T-helper 1 cell treated with Interleukin-12 subunit alpha and Interleukin-12 subunit beta and Interleukin-4 antibody, amounts not matched to agents 30 μg/mL and 1 μg/mL, for 36 hours (primary cell): ENCODE measurements around the gene RAPH1.
"Not testable (repeated sequence)": the region's sequence is repeated elsewhere in the genome, so short reads cannot be mapped to it uniquely, and the experiment has no call there.

Source experiments
- H3K27ac Mint-ChIP-seq: one replicate; pipeline ENCODE4 v1.8.0; 2021; ENCODE audit warnings: mild to moderate bottlenecking, mixed read lengths
- H3K27me3 Mint-ChIP-seq: one replicate; pipeline ENCODE4 v1.8.0; 2021; ENCODE audit warnings: low read depth, mixed read lengths
- H3K36me3 Mint-ChIP-seq: one replicate; pipeline ENCODE4 v1.8.0; 2021; ENCODE audit warnings: low read depth, mixed read lengths
- H3K4me1 Mint-ChIP-seq: one replicate; pipeline ENCODE4 v1.8.0; 2021; ENCODE audit warnings: low read depth, mixed read lengths
- H3K4me3 Mint-ChIP-seq: one replicate; pipeline ENCODE4 v1.8.0; 2021; ENCODE audit warnings: mild to moderate bottlenecking, moderate library complexity, mixed read lengths
- H3K9me3 Mint-ChIP-seq: one replicate; pipeline ENCODE4 v1.8.0; 2021; ENCODE audit warnings: mixed read lengths

Gene RAPH1

GRCh38 chr2:203535784-203536585 is 884 bp upstream of the RAPH1 start:
- peaks cover 20% of the 10 kb centered on the region for H3K9me3 Mint-ChIP-seq
- peak overlapping the region; percentile 59 for H3K27ac Mint-ChIP-seq
- H3K4me3 Mint-ChIP-seq, result peak overlapping the region; percentile 88
- H3K4me1 Mint-ChIP-seq, result peaks cover 15% of the 10 kb centered on the region
- peaks cover 6% of the 10 kb centered on the region for H3K36me3 Mint-ChIP-seq
- peaks cover 63% of the 10 kb centered on the region for H3K27me3 Mint-ChIP-seq

- peaks cover 6% of the 10 kb centered on the region for H3K36me3 Mint-ChIP-seq
- peak overlapping the region; percentile 64 for H3K4me3 Mint-ChIP-seq
- H3K27ac Mint-ChIP-seq, result no peak overlapping the region
- peaks cover 20% of the 10 kb centered on the region for H3K9me3 Mint-ChIP-seq
- H3K4me1 Mint-ChIP-seq, result peaks cover 15% of the 10 kb centered on the region
- peaks cover 66% of the 10 kb centered on the region for H3K27me3 Mint-ChIP-seq
Observed at GRCh38 chr2:203534621-203535077, 452 bp downstream of the RAPH1 start.

- peak overlapping the region; percentile 64 for H3K4me3 Mint-ChIP-seq
Observed at GRCh38 chr2:203533676-203534591, 1.2 kb downstream of the RAPH1 start.

GRCh38 chr2:203532957-203533658 is 2.0 kb downstream of the RAPH1 start:
- no peak overlapping the region for H3K27ac Mint-ChIP-seq
- H3K36me3 Mint-ChIP-seq, result peaks cover 6% of the 10 kb centered on the region
- H3K27me3 Mint-ChIP-seq, result peaks cover 54% of the 10 kb centered on the region

More at GRCh38 chr2:203533676-203534591, 1.2 kb downstream of the RAPH1 start:
- H3K27ac Mint-ChIP-seq, result no peak overlapping the region
- H3K36me3 Mint-ChIP-seq, result peaks cover 6% of the 10 kb centered on the region
- H3K27me3 Mint-ChIP-seq, result peaks cover 62% of the 10 kb centered on the region
- H3K4me1 Mint-ChIP-seq, result peaks cover 15% of the 10 kb centered on the region
- peaks cover 19% of the 10 kb centered on the region for H3K9me3 Mint-ChIP-seq

GRCh38 chr2:203527719-203528118 is 7.4 kb downstream of the RAPH1 start:
- no peak overlapping the region for H3K4me3 Mint-ChIP-seq
- no peaks in the 10 kb centered on the region for H3K9me3 Mint-ChIP-seq
- H3K27ac Mint-ChIP-seq, result no peak overlapping the region
- H3K27me3 Mint-ChIP-seq, result peaks cover 18% of the 10 kb centered on the region
- no peaks in the 10 kb centered on the region for H3K4me1 Mint-ChIP-seq
- no peaks in the 10 kb centered on the region for H3K36me3 Mint-ChIP-seq

More at GRCh38 chr2:203532957-203533658, 2.0 kb downstream of the RAPH1 start:
- H3K4me3 Mint-ChIP-seq, result no peak overlapping the region
- H3K9me3 Mint-ChIP-seq, result peaks cover 10% of the 10 kb centered on the region
- peaks cover 15% of the 10 kb centered on the region for H3K4me1 Mint-ChIP-seq

- H3K4me1 Mint-ChIP-seq, H3K27ac Mint-ChIP-seq, H3K27me3 Mint-ChIP-seq, H3K36me3 Mint-ChIP-seq, H3K4me3 Mint-ChIP-seq: not testable (repeated sequence)
- H3K9me3 Mint-ChIP-seq, result peaks cover 11% of the 10 kb centered on the region
Observed at GRCh38 chr2:203513268-203513667, 21.8 kb downstream of the RAPH1 start.

- Mint-ChIP-seq H3K27ac (no peak overlapping the region), H3K4me3 (no peak overlapping the region), H3K9me3 (peaks cover 5% of the 10 kb centered on the region), H3K36me3 (peaks cover 7% of the 10 kb centered on the region), H3K4me1 (no peaks in the 10 kb centered on the region), H3K27me3 (peaks cover 4% of the 10 kb centered on the region)
Observed at GRCh38 chr2:203510941-203511305, 24.2 kb downstream of the RAPH1 start.

GRCh38 chr2:203510256-203510940 is 24.7 kb downstream of the RAPH1 start:
- Mint-ChIP-seq H3K4me1 (no peaks in the 10 kb centered on the region), H3K9me3 (peaks cover 5% of the 10 kb centered on the region), H3K36me3 (peaks cover 7% of the 10 kb centered on the region)

GRCh38 chr2:203503460-203503859 is 31.6 kb downstream of the RAPH1 start:
- H3K27ac Mint-ChIP-seq, H3K36me3 Mint-ChIP-seq, H3K4me3 Mint-ChIP-seq, H3K4me1 Mint-ChIP-seq, H3K9me3 Mint-ChIP-seq, H3K27me3 Mint-ChIP-seq: not testable (repeated sequence)

More at GRCh38 chr2:203510256-203510940, 24.7 kb downstream of the RAPH1 start:
- no peak overlapping the region for H3K27ac Mint-ChIP-seq
- H3K4me3 Mint-ChIP-seq, result no peak overlapping the region
- peaks cover 4% of the 10 kb centered on the region for H3K27me3 Mint-ChIP-seq

- no peaks in the 10 kb centered on the region for H3K27me3 Mint-ChIP-seq
- no peak overlapping the region for H3K27ac Mint-ChIP-seq
- H3K9me3 Mint-ChIP-seq, result peaks cover 7% of the 10 kb centered on the region
- peaks cover 10% of the 10 kb centered on the region for H3K4me1 Mint-ChIP-seq
- H3K4me3 Mint-ChIP-seq, result no peak overlapping the region
- H3K36me3 Mint-ChIP-seq, result peaks cover 3% of the 10 kb centered on the region
Observed at GRCh38 chr2:203501873-203502272, 33.2 kb downstream of the RAPH1 start.

GRCh38 chr2:203500951-203501350 is 34.1 kb downstream of the RAPH1 start:
- peaks cover 7% of the 10 kb centered on the region for H3K9me3 Mint-ChIP-seq
- H3K27me3 Mint-ChIP-seq, result no peaks in the 10 kb centered on the region
- no peak overlapping the region for H3K27ac Mint-ChIP-seq
- peaks cover 10% of the 10 kb centered on the region for H3K4me1 Mint-ChIP-seq
- H3K4me3 Mint-ChIP-seq, result no peak overlapping the region
- H3K36me3 Mint-ChIP-seq, result peaks cover 3% of the 10 kb centered on the region

- Mint-ChIP-seq H3K4me1 (peaks cover 10% of the 10 kb centered on the region), H3K27ac (no peak overlapping the region), H3K27me3 (no peaks in the 10 kb centered on the region), H3K4me3 (no peak overlapping the region), H3K36me3 (peaks cover 3% of the 10 kb centered on the region), H3K9me3 (peaks cover 7% of the 10 kb centered on the region)
Observed at GRCh38 chr2:203500297-203500696, 34.8 kb downstream of the RAPH1 start.

GRCh38 chr2:203498161-203498560 is 36.9 kb downstream of the RAPH1 start:
- no peaks in the 10 kb centered on the region for H3K9me3 Mint-ChIP-seq
- H3K36me3 Mint-ChIP-seq, result peaks cover 1% of the 10 kb centered on the region
- no peaks in the 10 kb centered on the region for H3K27me3 Mint-ChIP-seq
- no peak overlapping the region for H3K27ac Mint-ChIP-seq
- peaks cover 10% of the 10 kb centered on the region for H3K4me1 Mint-ChIP-seq
- no peak overlapping the region for H3K4me3 Mint-ChIP-seq

GRCh38 chr2:203492965-203493364 is 42.1 kb downstream of the RAPH1 start:
- Mint-ChIP-seq H3K27me3 (no peaks in the 10 kb centered on the region), H3K9me3 (no peaks in the 10 kb centered on the region), H3K4me1 (peaks cover 3% of the 10 kb centered on the region), H3K4me3 (no peak overlapping the region), H3K27ac (no peak overlapping the region), H3K36me3 (no peaks in the 10 kb centered on the region)
